ENCODE data around the gene DENND1A.
A peak's percentile ranks its signal among the peaks of the same experiment; 100 is the strongest.

DENND1A gene

GRCh38 chr9:123863164-123863855 lies 66.6 kb downstream of the DENND1A start:
- no peak for DNase-seq (ENCODE audit: low read depth)

DNA sequence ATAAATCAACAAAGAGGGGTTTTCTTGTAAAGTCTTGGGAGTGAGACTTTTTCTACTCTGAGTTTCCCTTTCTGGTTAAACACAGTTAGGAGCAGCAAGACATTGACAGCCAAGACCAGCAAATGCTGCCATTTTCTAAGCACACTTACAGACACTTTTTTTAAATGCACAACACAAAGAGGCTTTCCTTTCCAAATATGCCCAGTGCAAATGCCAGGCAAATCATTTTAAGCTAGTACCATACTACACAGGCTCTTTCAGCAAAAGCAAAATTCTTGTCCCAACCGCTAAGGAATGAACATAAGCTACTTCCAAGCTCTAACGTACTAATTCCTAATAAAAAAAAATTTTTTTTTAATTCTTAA lies 68.2 kb downstream of the DENND1A start:
- no peak for DNase-seq (ENCODE audit: low read depth)

- no peak for DNase-seq (ENCODE audit: low read depth)
These were observed 68.7 kb downstream of the DENND1A start for GRCh38 chr9:123861086-123861755.

DNA sequence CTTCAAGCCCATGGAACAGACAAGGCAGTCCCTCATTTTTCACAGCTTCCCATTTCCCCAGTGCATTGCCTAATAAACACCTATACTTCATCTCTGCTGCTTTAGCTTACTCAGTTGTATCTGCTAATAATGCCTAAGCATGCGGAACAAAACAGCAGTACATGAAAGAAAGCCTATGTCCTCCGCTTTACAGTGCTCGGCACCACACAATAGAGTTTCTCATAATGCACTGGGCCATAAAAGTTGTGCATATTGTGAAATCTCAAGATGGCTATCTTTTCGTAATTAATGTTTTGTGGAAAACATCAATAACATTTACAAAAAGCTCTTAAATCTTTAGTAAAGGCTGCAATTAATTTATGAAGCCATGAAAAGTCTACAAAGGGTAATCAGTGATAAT lies 69.3 kb downstream of the DENND1A start:
- DNase-seq (ENCODE audit: low read depth) = no peak

GRCh38 chr9:123852403-123852802 lies 77.5 kb downstream of the DENND1A start:
- no peak for DNase-seq (ENCODE audit: low read depth)

- DNase-seq (ENCODE audit: low read depth) = no peak
These were observed 78.1 kb downstream of the DENND1A start for GRCh38 chr9:123851851-123852250.

DNA sequence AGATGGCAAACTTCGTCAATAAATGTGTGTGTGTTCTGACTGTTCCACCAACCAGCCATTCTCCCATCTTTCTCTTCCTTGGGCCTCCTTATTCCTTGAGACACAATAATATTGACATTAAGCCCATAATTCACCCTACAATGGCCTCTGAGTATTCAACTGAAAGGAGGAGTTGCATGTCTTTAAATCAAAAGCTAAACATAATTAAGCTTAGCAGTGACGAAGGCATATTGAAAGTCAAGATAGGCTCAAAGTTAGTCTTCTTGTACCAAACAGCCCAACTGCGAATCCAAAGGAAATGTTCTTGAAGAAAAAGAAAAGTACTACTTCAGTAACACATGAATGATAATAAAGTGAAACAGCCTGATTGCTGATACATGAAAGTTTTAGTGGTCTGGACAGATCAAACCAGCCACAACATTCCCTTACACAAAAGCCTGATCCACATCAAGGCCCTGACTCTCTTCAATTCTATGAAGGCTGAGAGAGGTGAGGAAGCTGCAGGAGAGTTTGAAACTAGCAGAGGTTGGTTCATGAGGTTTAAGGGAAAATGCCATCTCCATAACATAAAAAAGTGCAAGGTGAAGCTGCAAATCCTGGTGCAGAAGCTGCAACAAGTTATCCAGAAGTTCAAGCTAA lies 81.4 kb downstream of the DENND1A start:
- DNase-seq (ENCODE audit: low read depth) = no peak

DNA sequence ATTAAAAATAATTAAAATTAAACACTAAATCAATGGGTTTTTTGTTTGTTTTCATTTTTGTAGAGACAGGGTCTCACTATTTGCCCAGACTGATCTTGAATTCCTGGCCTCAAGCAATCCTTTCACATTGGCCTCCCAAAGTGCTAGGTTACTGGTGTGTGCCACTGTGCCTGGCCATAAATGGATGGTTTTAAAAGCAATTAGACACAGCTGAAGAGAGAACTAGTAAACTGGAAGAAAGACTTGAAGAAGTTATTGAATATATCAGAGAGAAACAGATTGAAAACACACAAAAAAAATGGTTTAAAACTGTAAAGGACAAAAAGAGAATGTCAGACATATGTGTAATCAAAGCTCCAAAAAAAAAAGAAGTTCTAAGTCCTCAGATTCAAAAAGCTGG lies 83.0 kb downstream of the DENND1A start:
- DNase-seq (ENCODE audit: low read depth) = no peak

DNA sequence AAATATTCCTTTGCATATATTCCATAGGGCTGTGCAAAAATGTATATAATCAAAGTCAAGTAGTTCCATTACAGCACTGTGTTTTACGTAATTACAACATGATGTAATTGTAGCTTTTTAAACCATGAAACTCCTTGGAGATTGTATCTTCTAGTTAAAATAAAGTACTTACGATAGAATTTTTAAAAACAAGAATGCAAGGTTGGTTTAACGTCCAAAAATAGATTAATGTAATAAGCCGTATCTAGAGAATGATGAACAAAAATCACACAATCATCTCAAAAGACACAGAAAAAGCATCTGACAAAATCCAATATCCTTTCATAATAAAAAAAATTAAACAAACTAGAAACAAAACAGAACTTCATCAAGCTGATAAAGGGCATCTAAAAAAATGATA lies 86.2 kb downstream of the DENND1A start:
- no peak for DNase-seq (ENCODE audit: low read depth)

GRCh38 chr9:123835821-123836220 lies 94.1 kb downstream of the DENND1A start:
- DNase-seq (ENCODE audit: low read depth) = no peak

DNA sequence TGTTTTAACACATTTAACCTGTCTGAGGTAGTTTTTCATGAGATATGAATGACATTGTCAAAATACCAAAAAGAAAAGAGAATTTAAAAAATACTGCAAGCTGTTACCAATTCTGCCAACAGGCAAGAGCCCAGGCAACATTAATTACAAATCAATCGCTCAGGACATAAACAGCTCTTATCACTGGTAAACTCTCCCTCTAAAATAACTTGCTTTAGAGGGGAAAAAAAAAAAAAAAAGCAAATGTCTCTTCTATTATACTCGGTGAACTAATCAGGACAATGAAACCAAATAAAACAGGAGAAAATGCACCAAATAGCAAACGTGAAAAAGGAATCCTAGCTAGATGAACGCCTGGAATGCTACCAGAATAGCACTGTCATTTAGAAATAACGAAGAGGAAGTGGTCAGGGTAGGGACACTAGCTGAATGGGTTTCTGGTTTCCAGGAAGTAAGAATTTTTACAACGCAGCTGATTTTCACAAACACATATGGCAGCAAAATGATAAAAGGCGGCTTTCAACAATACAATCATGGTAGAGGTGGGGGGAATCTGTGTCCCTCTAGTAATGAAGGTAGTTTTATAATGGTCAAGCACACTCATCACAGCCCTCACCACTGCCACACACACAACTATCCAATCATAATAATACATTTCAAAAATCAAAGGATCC lies 94.9 kb downstream of the DENND1A start:
- peak; percentile 25 for DNase-seq (ENCODE audit: low read depth)

- peak; percentile 15 for DNase-seq (ENCODE audit: low read depth)
These were observed 95.6 kb downstream of the DENND1A start for GRCh38 chr9:123834218-123834888.

DNA sequence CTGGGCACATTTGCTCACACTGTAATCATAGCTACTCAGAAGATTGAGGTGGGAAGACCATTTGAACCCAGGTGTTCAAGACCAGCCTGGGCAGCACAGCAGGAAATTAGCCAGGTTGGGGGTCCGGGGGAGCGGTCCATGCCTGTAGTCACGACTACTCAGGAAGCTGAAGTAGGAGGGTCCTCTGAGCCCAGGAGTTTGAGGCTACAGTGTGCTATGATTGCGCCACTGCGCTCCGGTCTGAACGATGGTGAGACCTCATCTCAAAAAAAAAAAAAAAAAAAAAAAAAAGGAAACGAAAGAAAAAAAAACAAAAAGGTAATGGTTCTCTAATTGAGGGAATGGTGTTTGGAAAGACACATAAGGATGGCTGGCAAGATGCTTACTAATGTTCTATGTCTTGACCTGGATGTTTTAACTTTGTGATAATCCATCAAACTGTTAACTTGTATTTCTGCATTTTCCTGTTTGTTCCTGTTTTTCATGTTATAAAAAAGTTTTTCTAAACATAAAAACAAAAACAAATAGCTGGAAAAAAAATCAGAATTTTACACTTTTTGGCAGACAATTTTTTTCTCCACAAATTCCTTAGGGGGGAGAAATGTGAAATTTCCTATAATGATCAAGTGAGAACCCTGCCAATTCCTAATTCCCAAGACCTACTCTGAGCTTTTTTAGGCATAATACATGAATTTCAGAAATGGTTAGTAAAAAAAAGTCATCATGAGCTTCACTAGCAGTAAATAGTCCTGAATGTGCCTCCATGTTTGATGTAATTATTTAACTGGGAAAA lies 96.9 kb downstream of the DENND1A start:
- no peak for DNase-seq (ENCODE audit: low read depth)

DNA sequence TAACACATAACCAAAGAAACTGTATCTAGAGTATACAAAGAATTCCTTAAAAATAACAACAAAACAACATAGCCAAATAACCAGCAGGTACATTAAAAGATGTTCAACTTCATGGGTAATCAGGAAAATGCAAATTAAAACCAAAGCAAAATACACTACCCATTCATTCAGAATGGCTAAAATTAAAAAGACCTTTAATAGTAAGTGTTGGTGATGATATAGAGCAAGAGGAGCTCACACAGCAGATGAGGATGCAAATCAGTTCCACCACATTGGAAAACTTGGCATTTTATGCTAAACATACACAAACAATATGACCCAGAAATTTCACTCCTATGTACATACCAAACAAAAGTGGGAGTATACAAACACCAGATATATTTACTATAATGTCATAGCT lies 97.8 kb downstream of the DENND1A start:
- DNase-seq (ENCODE audit: low read depth) = no peak

GRCh38 chr9:123828449-123828848 lies 101.5 kb downstream of the DENND1A start:
- peak; percentile 16 for DNase-seq (ENCODE audit: low read depth)

DNA sequence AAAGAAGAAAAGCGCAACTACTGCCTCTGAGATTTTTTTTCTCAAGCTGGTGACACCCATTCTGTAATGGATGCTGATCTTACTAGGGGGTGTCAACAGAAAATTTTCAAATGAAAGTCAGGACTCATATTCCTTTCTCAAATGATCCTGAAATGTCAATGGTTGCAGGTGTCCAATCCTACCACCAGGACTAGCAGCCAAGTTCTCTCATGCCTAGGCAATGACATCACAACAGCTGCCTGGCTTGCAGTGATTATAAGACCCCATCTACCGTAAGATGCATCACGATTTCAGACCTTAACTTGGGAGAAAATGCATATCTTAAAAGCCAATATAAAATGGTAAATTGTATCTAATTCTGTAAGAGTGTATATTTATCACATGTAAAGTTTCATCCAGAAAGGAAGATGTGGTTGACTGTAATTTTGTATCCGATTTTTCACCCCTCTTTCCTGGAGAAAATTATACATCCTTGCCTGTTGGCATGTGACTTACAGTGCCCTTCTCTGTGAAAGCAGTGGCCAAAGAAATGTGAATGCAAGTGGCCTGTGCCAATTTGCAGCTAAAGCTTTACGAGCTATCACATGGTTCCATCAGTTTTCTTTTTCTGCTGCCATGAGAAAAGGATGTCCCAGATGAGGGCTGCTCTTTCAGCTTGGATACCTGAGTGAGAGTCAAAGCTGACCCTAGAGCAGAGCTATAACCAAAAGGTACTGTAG lies 104.4 kb downstream of the DENND1A start:
- peak; percentile 18 for DNase-seq (ENCODE audit: low read depth)

DNA sequence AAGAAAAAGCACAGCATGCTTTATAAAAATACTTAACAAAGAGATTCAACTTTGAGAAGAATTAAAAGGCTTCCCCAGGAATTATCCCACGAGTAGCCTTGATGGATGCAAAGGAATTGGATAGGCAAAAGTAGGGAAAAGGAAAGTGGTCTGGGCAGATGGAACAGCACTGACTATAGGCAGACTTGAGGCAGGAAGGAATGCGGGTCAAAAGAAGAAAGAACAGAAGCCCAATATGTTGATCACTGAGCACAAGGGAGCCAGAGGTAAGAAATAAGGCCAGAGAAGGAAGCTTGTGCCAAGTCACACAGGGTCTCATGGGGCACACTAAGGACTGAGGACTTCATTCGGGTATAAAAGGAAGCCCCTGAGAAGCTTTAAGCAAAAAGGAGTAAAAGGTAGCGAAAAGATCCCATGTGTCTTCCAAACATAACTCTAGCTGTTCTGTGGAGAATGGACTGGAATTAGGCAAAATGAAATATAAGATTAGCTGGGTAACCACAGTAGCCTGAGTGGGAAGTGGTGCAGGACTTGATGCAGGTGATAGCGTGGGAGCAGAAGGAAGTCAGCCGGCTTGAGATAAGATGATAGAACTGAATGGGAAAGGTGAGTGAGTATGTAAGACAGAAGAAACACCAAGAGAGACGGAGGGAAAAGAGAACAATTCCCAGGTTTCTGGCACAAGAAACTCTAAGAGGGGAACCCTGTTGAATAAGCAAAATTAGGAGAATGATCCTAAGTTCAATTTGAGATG lies 106.6 kb downstream of the DENND1A start:
- no peak for DNase-seq (ENCODE audit: low read depth)

- no peak for DNase-seq (ENCODE audit: low read depth)
These were observed 108.3 kb downstream of the DENND1A start for GRCh38 chr9:123821619-123822018.

- DNase-seq (ENCODE audit: low read depth) = no peak
These were observed 109.8 kb downstream of the DENND1A start for GRCh38 chr9:123820139-123820538.

DNA sequence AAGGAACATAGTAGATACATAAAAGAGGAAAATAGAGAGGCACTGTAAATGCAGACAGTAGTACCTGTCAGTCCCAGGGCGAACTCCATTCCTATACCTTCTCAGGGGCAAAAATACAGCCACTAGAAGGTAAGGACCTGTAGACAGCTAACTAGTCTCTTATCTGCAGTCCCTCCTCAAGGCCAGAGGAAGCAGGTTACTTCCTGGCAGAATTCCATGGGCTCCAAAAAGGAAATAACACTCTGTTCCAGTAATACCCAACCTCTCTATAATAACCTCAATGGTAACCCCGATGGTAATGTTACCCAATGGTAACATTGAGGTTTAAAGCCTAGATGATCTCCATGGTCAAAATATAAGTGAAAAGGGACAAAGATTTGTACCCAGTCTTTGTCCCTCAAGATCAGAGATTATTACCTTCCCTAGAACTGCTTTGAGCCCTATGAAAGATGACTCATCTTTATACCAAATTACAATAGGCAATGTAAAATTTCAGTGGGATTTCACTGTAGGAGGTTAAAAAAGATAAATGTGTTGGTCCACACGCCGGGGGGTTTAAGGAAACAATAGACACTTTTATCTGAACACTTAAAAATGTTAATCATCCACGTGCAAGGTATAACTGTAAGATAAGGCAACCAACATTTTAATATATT lies 113.0 kb downstream of the DENND1A start:
- no peak for DNase-seq (ENCODE audit: low read depth)

Data from amniotic epithelial cell (primary cell).